Measurements from ENCODE around the gene CCDC169. TPM values are rescaled to one million over a fixed set of nuclear protein-coding genes. Genes with fewer than 3 reads are reported as not detected.

The CCDC169 gene
- polyA plus RNA-seq, 1 donor from 2014 or later = 6.9 TPM

DNA sequence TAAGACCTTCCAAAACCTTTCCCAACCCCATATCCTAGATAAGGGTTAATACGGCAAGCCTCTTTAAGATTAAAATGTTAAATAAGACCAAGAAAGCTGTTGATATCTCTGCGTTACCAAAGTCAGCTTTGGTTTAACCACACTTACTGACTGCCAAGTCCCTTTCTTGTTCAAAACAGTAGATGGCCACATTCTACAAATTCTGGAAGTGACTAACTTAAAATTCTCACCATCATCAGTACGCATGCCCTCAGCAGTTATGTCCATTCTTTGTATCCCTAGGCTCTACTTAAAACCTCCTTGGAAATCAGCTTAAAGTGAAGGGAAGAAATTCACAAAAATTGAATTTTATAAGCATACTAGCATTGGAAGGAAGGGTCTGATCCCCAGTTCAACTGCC lies 106.8 kb downstream of the CCDC169 start:
- H3K27ac ChIP-seq (ENCODE audit: low read length) = no peak overlapping the region
- no peaks in the 10 kb centered on the region for H3K27me3 ChIP-seq (ENCODE audit: insufficient read depth, low read depth, low read length)
- H3K4me2 ChIP-seq (ENCODE audit: low read length) = no peak overlapping the region
- H3K9me3 ChIP-seq (ENCODE audit: low read length) = no peaks in the 10 kb centered on the region
- H3K9ac ChIP-seq (ENCODE audit: low read length) = no peak overlapping the region
- H4K20me1 ChIP-seq (ENCODE audit: insufficient read depth) = no peaks in the 10 kb centered on the region
- H3K36me3 ChIP-seq (ENCODE audit: insufficient read depth, low read length) = no peaks in the 10 kb centered on the region
- TF ChIP-seq EZH2 (IDR thresholded peaks at IDR 0.05; ENCODE audit: borderline replicate concordance, insufficient read depth, low read length, poor library complexity, severe bottlenecking) = no peak
- no peak for TF ChIP-seq MXI1 (conservative IDR thresholded peaks at IDR 0.05; ENCODE audit: poor library complexity, severe bottlenecking)
- TF ChIP-seq EP300 (conservative IDR thresholded peaks at IDR 0.05; ENCODE audit: poor library complexity, severe bottlenecking) = no peak
- no peak for TF ChIP-seq POLR2AphosphoS5 (IDR thresholded peaks at IDR 0.05)
- TF ChIP-seq RAD21 (conservative IDR thresholded peaks at IDR 0.05) = no peak
- TF ChIP-seq REST (IDR thresholded peaks at IDR 0.05; ENCODE audit: borderline replicate concordance) = no peak
- no peak for TF ChIP-seq TAF1 (IDR thresholded peaks at IDR 0.05; ENCODE audit: low read depth)
- no peaks in the 10 kb centered on the region for H3F3A ChIP-seq (ENCODE audit: insufficient read depth, low read length, poor library complexity, severe bottlenecking)
- H3K4me3 ChIP-seq (ENCODE audit: low read length) = no peak overlapping the region
- H3K9me2 ChIP-seq (ENCODE audit: insufficient read depth, low read length) = no peaks in the 10 kb centered on the region
- no peaks in the 10 kb centered on the region for H3K79me2 ChIP-seq (replicated peaks; ENCODE audit: insufficient read depth, low read length)
- no peak overlapping the region for H2AFZ ChIP-seq (ENCODE audit: low read depth, low read length)

GRCh38 chr13:36188441-36188840 lies 109.2 kb downstream of the CCDC169 start:
- H3F3A ChIP-seq (ENCODE audit: insufficient read depth, low read length, poor library complexity, severe bottlenecking) = no peaks in the 10 kb centered on the region
- TF ChIP-seq POLR2AphosphoS5 (IDR thresholded peaks at IDR 0.05) = no peak
- no peak for TF ChIP-seq REST (IDR thresholded peaks at IDR 0.05; ENCODE audit: borderline replicate concordance)
- TF ChIP-seq RAD21 (conservative IDR thresholded peaks at IDR 0.05) = no peak
- TF ChIP-seq, protein P1, sequence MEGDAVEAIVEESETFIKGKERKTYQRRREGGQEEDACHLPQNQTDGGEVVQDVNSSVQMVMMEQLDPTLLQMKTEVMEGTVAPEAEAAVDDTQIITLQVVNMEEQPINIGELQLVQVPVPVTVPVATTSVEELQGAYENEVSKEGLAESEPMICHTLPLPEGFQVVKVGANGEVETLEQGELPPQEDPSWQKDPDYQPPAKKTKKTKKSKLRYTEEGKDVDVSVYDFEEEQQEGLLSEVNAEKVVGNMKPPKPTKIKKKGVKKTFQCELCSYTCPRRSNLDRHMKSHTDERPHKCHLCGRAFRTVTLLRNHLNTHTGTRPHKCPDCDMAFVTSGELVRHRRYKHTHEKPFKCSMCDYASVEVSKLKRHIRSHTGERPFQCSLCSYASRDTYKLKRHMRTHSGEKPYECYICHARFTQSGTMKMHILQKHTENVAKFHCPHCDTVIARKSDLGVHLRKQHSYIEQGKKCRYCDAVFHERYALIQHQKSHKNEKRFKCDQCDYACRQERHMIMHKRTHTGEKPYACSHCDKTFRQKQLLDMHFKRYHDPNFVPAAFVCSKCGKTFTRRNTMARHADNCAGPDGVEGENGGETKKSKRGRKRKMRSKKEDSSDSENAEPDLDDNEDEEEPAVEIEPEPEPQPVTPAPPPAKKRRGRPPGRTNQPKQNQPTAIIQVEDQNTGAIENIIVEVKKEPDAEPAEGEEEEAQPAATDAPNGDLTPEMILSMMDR (IDR thresholded peaks at IDR 0.05; ENCODE audit: poor library complexity, severe bottlenecking) = no peak
- TF ChIP-seq MXI1 (conservative IDR thresholded peaks at IDR 0.05; ENCODE audit: poor library complexity, severe bottlenecking) = no peak
- TF ChIP-seq TAF1 (IDR thresholded peaks at IDR 0.05; ENCODE audit: low read depth) = no peak
- TF ChIP-seq EZH2 (IDR thresholded peaks at IDR 0.05; ENCODE audit: borderline replicate concordance, insufficient read depth, low read length, poor library complexity, severe bottlenecking) = no peak
- TF ChIP-seq EP300 (conservative IDR thresholded peaks at IDR 0.05; ENCODE audit: poor library complexity, severe bottlenecking) = no peak
- no peak for TF ChIP-seq SMC3 (conservative IDR thresholded peaks at IDR 0.05; ENCODE audit: poor library complexity)
- no peaks in the 10 kb centered on the region for H4K20me1 ChIP-seq (ENCODE audit: insufficient read depth)
- H3K4me2 ChIP-seq (ENCODE audit: low read length) = no peak overlapping the region
- no peak overlapping the region for H3K27ac ChIP-seq (ENCODE audit: low read length)
- no peak overlapping the region for H3K4me3 ChIP-seq (ENCODE audit: low read length)
- no peaks in the 10 kb centered on the region for H3K27me3 ChIP-seq (ENCODE audit: insufficient read depth, low read depth, low read length)
- H3K36me3 ChIP-seq (ENCODE audit: insufficient read depth, low read length) = no peaks in the 10 kb centered on the region
- H3K9me2 ChIP-seq (ENCODE audit: insufficient read depth, low read length) = no peaks in the 10 kb centered on the region
- no peak overlapping the region for H3K9ac ChIP-seq (ENCODE audit: low read length)
- no peaks in the 10 kb centered on the region for H3K9me3 ChIP-seq (ENCODE audit: low read length)
- no peaks in the 10 kb centered on the region for H3K79me2 ChIP-seq (replicated peaks; ENCODE audit: insufficient read depth, low read length)
- no peak overlapping the region for H2AFZ ChIP-seq (ENCODE audit: low read depth, low read length)

All from neural cell (in vitro differentiated cells).